ENCODE results near the gene SGCA.

Gene SGCA

DNA sequence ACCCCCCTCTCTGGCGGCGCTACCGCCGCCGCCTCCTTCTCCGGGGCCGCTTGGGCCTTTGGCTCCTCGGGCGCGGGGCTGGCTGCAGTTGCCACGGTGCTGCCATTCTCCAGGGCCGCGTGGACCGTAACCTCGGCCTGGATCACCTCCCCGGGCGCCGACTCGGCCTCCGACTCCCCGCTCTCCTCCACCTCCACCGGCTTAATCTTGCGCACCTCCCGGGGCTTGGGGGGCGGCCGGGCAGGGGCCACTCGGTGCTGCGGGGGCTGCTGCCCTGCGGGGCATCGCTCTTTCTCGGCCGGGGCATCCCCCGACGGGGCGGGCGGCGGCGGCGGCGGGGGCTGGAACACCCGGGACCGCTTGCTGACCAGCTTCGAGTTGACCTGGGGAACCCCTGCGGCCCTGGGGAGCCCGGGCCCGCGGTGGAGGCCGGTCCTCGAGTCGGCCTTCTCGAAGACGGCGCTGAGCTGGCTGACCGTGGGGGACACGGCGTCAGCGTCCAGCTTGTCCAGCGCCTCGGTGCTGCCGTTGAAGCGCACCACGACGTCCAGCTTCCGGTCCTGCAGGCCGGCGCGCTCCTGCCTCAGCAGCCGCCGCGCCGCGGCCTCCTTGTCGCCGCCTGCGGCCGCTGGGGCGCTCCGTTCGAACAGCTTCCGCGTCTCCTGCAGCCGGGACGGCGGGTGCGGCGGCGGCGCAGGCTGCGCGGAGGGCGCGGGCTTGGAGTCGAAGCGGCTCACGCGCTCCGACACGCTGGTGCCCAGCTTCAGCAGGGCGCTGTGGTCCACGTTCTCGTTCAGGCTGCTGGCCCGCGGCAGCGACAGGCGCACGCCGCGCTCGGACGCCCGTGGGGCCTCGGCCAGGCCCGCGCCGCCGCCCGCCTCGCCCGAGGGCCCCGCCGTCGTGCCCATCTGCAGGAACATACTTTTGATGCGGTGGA lies 16.1 kb upstream of the SGCA start:
- peak; percentile 64 for DNase-seq

DNA sequence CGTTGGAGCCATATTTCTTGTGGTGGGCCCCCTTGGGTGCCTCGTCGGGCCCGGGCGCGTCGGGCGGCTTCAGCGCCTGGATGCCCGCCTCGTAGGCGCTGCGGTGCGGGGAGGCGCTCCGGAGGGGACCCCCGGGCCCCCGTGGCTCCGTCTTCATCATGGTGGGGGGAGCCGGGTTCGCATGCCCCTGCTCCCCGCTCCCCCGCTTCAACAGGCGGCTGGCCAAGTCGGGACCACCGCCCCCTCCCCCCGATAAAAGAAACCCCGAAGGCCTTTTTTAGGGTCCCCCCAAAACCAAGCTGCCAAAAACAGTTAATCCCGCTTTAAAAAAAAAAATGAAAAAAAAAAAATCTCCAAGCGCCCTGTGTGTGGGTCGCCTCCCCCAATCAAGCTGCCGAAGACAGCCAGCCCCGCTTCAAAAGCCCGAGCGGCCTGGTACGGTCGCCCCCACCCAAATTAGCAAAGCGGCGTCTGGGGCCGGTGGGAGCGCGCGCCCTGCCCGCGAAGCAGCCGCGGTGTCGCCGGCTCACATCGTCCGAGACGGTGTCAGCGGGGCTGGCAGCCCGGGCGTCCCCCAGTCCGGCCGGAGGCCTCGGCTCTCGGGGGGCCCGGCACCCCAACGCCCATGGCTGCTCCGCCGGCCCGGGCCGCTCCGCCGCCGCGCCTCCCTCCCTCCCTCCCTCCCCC lies 15.3 kb upstream of the SGCA start, which contains the start of gene PPP1R9B:
TSS of gene PPP1R9B (minus strand) at position 324 of the 687 bp plus-strand sequence. CDS start at position 160, 164 bp downstream.
- DNase-seq: no peak

DNA sequence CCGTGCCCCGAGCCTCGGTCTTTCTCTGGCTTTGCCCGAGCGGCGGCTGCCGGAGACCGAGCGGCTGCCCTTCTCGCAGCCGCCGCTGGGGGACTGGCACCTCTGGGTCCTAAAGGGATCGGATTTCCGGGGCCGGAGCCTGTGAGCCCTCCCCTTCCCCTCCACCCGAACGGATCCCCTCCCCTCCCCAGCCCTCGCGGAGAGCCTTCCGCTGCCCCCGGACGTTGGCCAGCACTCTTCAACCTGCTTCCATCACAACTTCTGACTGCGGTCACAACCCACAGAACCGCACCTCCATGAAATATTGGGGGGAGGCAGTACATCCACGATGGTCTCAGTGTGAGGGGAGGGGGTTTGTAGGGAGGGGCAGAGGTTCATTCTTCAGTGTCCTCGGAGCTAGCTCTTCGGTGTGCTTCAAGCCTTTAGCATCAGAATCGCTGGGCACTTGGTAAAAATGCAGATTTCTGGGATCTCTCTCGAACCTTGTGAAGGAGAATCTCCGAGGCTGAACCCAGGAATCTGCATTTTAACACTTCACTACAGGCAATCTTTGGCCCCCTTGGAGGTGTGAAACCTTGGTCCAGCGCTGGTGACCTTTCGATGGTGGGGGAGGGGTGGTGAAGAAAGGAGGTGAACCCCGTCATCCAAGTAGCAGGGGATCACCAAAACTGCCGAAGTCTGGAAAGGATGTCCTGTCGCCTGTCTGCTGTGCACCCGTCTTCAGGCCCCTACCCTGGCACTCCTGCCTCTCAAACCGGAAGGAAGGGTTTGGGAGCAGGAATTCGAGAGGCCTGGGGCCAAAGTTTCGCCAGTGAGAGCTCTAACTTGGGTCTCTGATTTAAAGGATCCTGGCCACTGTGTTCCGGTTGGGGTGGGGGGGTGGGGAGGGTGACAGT lies 14.5 kb upstream of the SGCA start:
- DNase-seq: peak; percentile 92

DNA sequence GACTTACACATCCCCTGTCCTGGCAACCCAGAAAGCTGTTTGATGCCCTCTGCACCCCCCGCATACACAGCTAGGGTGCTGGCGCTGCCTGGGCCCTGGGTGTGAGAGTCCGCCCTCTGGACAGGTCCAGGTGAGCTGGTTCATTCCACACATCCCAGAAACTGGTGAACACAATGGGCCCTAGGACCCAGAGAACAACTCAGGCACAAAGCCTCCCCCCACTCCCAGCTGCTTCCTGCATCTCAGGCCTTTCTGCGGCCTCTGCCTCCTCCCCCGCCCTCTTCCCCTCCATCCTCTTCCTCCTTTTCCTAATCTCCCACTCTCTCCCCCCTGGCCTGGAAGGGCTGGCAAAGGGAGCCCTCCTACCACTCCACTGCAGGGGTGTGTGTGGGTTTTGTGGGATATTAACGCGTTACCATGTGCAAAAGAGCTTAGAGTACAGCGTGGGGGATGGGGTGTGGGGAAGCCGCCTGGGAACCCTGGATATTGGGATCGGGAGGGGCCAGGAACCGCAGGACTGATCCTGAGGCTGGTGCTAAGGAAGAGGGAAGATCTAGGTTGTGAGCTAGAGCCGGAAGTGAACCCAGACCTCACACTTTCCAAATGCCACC lies 13.8 kb upstream of the SGCA start:
- peak; percentile 95 for DNase-seq

DNA sequence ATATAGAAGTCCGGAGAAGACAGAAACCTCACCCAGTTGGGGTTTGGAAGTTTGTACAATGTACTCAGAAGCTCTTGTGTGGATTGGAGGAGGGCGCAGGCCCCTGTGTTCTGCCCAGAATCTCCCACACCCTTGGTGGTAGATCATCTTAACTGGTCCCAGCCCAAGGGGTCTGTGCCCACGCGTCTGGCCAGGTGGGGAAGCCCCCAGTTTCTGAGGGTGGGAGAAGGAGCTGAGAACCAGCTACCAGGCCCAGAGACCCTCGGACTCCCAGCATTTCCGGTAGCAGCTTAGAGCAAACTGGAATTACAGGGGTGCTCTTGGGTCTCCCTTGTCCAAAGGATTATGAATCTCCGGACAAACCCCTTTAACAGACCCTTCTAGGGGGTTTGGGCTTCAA lies 13.1 kb upstream of the SGCA start:
- DNase-seq: no peak

DNA sequence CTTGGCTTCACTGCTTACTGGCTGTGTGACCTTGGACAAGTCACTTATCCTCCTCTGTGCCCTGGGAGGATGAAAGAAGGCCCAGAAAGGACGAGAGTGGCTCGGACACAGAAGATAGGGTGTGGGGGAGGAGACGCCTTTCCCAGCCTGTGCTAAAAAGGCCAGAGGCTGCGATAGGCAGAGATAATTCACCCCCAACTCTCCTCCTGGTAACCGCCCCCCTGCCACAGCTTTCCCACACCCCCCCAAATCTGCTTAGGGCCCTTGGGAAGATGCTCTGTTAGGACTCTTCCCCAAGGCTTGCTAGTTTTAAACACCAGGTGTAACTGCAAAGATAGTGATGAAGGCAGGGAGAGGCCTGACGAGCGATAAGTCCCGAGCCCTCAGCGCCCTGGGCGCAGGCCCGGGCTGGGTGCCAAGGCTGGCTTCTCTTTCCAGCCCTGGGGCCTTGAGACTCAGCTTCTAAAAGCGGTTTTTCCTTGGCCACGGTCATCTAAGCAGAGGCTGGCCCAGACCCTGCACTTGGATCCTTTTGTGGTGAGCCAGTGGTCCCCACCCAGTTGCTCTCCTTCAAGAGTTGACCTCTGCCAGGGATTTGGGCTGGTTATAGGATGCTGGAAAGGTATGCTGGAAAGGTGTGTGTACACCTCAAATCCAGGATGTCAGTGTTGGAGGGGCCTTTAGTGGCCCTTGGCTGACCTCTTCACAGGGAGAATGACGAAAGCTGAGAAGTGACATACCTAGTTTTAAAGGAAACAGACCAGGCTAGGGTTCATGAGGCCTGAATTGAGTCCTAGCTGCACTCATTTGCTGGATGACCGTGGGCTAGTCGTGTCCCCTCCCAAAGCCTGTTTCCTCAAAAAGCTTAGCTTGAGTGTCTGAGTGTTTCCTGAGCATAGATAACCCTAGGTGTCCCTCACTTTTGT lies 11.9 kb upstream of the SGCA start:
- no peak for DNase-seq

DNA sequence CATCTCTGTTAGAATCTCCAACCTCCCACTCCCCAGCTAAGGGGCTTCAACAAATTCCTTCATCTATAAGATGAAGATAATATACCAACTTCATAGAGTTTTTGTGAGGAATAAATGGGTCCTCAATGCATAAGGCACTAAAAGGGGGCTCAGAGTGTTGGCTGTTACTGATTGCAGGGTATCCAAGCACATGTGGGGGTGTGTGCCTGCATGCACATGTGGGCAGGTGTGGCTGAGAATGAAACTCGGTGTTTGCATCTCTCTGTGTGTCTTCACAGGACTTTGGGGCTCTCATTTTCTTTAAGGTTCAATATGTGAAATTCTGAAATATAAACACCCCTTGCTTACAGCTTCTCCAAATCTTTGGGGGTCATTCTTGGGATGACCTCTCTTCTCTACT lies 11.2 kb upstream of the SGCA start:
- DNase-seq: no peak

DNA sequence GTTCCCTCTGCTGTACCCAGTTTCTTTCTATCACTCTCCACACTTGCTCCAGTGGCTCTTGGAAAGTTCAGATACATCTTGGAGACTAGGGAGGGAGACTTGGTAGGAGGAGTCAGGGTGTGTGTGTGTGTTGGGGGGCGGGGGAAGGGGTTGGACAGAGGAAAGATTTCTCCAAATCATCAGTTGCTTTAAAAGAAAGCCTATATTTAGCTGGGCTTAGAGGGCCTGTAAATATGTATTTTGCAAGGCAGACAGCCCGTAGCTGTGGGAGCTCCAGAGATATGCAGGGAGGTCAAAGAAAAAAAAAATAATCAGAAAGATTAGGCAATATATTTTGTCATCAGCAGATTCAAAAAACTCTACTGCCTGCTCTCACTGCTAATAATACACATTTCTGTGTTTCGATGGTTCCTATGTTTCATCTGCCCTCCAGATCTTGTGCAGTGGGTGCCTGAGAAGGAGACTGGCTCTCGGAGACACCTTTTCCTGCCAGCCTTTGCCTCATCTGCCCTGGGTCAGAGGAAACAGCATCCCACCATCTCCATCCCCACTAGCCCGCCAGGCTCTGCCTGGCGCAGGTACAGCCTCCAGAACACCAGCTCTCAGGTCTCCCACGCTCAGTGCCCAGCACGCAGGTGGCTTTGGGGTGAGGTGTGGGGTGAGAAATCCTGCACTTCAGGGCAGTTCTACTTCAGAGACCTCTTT lies 10.5 kb upstream of the SGCA start:
- no peak for DNase-seq

DNA sequence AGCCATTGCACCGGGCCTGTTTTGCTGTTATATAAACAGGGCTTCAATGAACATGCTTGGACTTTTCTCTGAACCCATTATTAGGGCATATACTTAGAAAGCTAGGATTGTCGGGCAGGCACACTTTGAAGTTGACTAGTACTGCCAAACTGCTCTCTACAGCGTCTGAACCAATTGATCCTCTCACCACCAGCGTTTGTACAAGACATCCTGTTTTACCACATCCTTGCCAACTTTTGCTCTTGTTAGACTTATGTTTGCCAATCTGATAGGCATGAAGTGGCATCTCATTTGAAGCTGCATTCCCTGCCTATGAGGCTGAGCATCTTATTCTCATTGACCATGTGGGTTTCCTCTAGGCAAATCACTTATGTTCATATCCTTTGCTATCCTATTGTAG lies 7.9 kb upstream of the SGCA start:
- DNase-seq: no peak

DNA sequence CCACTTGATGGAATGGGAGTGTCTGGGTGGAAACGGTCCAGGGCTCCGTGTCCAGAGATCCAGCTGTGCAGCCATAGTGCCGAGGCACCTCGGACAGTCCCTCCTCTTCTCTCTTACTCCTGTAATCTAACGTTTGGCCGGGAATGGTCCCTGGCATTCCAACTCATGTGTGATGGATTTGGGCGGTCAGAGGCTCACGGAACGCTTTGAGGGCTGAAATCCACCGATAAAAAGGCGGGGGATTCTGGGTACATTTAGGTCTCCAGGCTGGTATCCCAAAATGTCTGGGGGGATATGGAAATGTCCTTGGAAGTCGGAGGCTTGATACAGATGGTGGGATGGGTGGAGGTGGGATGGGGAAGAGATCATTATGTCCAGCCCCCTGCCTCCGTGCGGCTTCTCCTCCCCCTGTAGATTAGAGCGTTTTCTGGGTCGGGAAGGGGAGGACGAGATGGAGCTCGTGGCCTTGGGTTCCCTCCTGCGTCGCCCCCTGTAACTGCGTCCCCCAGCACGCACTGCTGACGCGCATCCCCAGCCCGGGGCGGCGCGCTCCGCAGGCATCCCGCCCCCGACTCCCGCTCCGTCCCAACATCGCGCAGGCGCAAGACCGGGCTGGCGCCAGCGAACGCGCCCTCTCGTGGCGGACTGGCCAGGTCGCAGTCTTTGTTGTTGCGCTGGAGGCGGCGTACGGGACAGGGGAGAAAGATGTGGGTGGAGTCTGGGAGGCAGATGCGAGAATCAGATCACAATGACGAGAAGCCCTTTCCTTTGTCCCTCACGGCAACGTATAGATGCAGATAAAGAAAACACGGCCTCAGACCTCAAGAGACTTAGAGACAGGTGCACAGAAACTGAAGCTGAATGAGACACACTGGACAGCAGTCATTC lies 4.5 kb upstream of the SGCA start:
- DNase-seq: peak; percentile 98

DNA sequence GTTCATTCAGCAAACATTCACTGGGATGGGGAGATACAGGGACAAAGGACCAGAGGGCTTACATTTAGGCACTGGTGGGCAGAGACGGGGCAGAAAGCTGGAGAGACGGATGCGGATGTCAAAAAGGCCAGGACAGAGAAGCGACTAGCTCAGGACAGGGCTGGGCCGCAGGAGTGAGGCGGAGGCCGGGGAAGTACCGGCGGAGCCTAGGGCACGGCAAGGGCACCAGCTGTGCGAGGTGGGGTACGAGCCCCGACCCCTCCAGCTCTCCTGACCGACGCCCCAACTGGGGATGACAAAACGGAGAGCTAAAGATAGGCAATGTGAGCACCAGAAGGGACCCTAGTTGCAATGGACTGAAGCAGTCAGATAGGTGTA lies 3.9 kb upstream of the SGCA start:
- no peak for DNase-seq

DNA sequence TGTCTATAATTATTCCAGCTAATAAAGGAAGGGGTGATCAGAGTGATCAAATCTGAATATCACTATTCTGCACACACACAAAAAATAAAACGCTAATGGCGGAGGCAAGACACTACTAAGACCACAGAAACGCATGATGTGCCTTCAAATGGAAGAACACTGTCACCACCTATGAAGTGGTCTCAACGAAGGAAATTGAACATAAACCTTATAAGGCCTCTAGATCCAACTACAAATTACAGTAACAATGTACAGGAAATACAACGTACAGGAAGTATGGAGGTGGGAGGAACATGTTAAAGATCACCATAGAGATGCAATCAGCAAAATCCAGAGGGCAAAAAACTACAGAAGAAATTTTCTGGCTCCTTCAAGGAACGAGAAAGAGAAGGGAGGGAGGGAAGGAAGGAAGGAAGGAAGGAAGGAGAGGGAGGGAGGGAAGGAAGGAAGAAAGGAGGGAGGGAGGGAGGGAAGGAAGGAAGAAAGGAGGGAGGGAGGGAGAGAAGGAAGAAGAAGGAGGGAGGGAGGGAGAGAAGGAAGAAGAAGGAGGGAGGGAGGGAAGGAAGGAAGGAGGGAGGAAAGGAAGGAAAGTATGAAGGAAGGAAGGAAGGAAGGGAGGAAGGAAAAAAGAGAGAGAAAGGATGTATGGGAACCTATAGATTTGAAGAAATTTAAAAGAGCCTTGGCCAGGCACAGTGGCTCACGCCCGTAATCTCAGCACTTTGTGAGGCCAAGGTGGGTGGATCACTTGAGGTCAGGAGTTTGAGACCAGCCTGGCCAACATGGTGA lies 3.1 kb upstream of the SGCA start:
- DNase-seq: no peak

DNA sequence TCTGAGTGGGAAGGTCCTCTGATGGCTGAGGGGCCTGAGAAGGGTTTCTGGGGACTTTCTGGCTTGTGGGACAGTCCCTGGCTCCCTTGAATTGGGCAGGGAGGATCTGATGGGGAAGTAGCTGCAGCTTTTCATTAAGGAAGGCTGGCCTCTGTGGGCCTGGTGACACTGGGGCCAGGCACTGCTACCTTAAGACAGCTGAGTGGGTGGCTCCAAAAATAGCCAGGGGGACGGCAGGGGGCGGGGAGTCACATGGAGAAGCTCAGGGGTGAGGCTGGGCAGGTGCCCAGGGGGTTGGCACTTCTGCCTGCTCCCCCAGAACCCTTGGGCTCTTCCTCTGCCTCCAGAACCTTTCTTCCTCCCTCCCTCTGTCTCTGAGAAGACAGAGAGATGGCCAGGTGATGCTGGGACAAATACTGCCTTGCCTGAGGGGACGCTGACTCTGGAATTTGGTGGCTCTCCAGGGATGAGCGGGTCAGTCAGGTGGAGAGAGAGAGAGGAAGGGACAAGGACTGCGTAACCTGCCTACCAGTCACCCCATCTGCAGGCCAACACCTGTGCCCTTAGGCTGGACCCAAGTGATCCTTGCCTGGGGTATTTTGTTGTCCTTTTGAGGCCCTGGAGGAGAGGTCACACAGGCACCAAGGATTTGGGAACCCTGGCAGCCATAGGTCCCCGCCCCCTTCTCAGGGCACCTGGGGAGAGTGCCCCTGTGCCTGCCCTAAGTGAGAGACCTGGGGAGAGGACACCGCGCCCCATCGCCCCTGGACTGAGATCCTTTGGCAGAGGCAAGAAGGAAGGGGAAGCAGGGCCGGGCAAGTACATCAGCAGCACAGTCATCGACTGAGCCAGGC lies 1.7 kb upstream of the SGCA start:
- DNase-seq: no peak

DNA sequence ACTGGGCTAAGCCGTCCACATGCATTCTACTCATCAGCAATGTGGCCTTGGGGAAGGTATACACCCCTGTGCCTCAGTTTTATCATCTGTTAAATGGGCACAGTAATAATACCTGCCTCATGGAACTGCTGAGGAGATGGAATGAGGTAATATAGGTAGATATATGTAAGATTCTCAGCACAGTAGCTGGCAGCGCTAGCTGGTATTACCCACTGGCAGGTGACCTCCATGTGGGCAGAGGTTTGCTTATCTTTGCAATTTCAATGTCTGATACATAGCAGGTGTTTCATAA lies 1.2 kb upstream of the SGCA start:
- no peak for DNase-seq

DNA sequence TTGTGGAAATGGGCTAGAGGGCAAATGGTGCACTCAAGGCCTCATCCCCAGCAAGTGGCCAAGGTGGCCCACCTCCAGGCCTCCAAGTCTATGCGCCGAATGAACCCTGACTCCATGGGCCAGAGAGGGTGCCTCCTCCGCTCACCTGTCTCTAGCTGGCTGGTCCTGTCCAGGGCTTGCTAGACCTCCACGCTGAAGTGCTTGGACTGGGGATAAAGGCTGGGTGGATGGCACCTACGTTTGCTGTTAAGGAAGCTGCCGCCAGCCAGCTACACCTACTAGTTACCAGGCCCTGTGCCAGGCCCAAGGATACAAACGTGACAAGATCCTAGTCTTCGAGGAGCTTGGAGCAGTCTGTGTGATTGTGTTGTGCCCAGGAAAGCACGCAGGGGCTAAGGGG lies 739 bp upstream of the SGCA start:
- no peak for DNase-seq

DNA sequence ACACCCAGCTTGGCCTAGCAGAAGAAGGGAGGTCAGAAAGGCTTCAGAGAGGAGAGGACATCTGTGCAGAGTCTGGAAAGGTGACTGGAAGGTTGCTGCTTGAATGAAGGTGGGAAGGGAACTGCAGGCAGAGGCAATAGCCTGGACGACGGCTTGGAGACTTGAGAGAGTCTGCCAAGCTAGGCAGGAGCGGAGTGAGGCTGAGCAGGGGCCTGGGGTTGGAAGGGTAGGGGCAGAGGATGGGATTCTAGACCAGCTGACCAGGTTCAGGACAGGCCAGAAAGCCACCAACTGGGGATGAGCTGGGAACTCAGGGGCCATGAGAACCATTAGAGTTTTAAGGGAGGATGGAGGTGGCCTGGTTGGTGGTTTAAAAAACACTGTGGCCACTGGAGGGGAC lies 339 bp upstream of the SGCA start:
- no peak for DNase-seq

DNA sequence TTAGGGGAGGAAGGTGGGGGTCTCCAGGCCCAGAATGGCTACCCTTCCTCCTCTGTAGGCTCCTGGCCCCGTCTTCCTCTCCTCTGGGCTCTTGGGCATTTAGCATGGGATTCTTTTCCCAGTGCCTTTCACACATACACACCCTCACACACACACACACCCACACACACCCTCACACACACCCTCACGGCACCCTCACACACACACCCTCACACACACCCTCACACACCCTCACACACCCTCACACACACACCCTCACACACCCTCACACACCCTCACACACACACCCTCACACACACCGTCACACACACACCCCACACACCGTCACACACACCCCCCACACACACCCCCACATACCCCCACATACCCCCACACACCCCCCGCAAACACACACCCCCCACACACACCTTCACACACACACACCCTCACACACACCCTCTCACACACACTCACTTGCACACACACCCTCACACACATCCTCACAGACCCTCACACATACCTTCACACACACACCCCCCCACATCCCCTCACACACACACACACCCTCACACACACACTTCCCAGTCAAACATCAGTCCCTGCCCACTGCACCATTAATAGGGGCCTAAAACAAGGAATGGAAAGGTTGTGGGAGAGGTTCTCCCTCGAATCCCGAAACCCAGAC lies 845 bp downstream of the SGCA start:
- DNase-seq: no peak

DNA sequence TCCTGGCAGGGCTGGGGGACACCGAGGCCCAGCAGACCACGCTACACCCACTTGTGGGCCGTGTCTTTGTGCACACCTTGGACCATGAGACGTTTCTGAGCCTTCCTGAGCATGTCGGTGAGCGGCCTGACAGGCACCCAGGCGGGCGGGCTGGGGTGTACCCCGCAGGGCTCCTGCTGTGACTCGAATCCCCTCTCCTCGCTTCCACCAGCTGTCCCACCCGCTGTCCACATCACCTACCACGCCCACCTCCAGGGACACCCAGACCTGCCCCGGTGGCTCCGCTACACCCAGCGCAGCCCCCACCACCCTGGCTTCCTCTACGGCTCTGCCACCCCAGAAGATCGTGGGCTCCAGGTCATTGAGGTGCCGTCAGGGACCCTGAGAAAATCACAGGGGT lies 1.6 kb downstream of the SGCA start:
- no peak for DNase-seq
